Upper lobe of left lung (tissue), 6 donors: ENCODE results near the gene CRACDL. TPM values are rescaled to one million over a fixed set of nuclear protein-coding genes. Genes with fewer than 3 reads are reported as not detected.
A peak's percentile ranks its signal among the peaks of the same experiment; 100 is the strongest.

ENCODE experiments used
- ATAC-seq, 2 donors: fragments of 200-7000 bp; cut with Tn5 transposase; one replicate each; pipeline ENCODE4 v1.9.1; 2022; ENCODE audit warnings: mild to moderate bottlenecking in 2 of 2, moderate library complexity in 2 of 2; ENCODE audit not compliant: low FRiP score in 2 of 2
- DNase-seq, 2 donors: peaks; one replicate each; pipeline ENCODE4 v3.0.0-alpha.2; 2019 to 2020
- H3K27ac ChIP-seq, 4 donors: fragments of 200-600 bp; sonication (generic); one replicate each; pipeline ENCODE4 v1.5.1; 2016 to 2019
- H3K27me3 ChIP-seq, 4 donors: fragments of 200-600 bp; sonication (generic); one replicate each; pipeline ENCODE4 v1.5.1; 2017 to 2019
- H3K36me3 ChIP-seq, 4 donors: fragments of 200-600 bp; sonication (generic); one replicate each; pipeline ENCODE4 v1.5.1; 2016 to 2019
- H3K4me1 ChIP-seq, 4 donors: fragments of 200-600 bp; sonication (generic); one replicate each; pipeline ENCODE4 v1.5.1; 2018 to 2019
- H3K4me3 ChIP-seq, 4 donors: fragments of 200-600 bp; sonication (generic); one replicate each; pipeline ENCODE4 v1.5.1; 2017 to 2019; ENCODE audit warnings: mild to moderate bottlenecking in 2 of 4, moderate library complexity in 1 of 4
- H3K9me3 ChIP-seq, 4 donors: fragments of 200-600 bp; sonication (generic); one replicate each; pipeline ENCODE4 v1.5.1; 2018 to 2019
- CTCF ChIP-seq, 6 experiments: fragments of 450-650 bp in 4 of 6; fragments of 200-600 bp in 2 of 6; sonication (generic) in 2 of 6; IDR thresholded peaks; one replicate each; pipeline ENCODE4 v1.5.1; 2016 to 2019; ENCODE audit warnings: antibody characterized with exemption in 6 of 6
- EP300 ChIP-seq, 4 donors: sonication (generic); formaldehyde crosslinking; IDR thresholded peaks; one replicate each; pipeline ENCODE4 v1.5.1; 2017; ENCODE audit warnings: antibody characterized with exemption in 4 of 4, control low read depth in 2 of 4
- POLR2A ChIP-seq, 4 donors: fragments of 450-650 bp; IDR thresholded peaks; one replicate each; pipeline ENCODE4 v1.5.1; 2016 to 2017; ENCODE audit warnings: antibody characterized with exemption in 4 of 4, mild to moderate bottlenecking in 2 of 4
- POLR2AphosphoS5 ChIP-seq, 2 donors: sonication (generic); formaldehyde crosslinking; IDR thresholded peaks; one replicate each; pipeline ENCODE4 v1.5.1; 2017; ENCODE audit warnings: antibody characterized with exemption in 2 of 2
- WGBS, 2 donors: methylation state at CpG; one replicate each; pipeline ENCODE4 v1.1.5; 2017 to 2018; 5-methylcytosine and 5-hydroxymethylcytosine counted together
- total RNA-seq, 6 donors: library from RNA; depleted of rRNA in 4 of 6; stranded (reverse); fragments of >200 nt in 4 of 6; gene quantifications; one replicate each; pipeline versions ENCODE4 v1.1.0 to v1.2.1, GENCODE V29; 2016 to 2021
- donor health status: DM: no; HTN: no; CAD: no; lungs with moderate emphysema.
- donor health status: DM: no; HTN: yes; CAD: no; lungs with severe emphysema.

Gene CRACDL
- total RNA-seq, 6 donors from 2014 or later, result 14.6 to 33.4 (median 20.2) TPM

GRCh38 chr2:98811766-98812165 lies 124.3 kb downstream of the CRACDL start:
- H3K27ac ChIP-seq, result no peak overlapping the region
- H3K9me3 ChIP-seq, result no peaks in the 10 kb centered on the region
- ATAC-seq (no peak), DNase-seq (no peak)
- peaks cover 6 to 25% (median 17%) of the 10 kb centered on the region in 4 donors for H3K4me1 ChIP-seq
- TF ChIP-seq POLR2A (IDR thresholded peaks at IDR 0.05) (no peak), EP300 (IDR thresholded peaks at IDR 0.05) (no peak), CTCF (IDR thresholded peaks at IDR 0.05) (no peak), POLR2AphosphoS5 (IDR thresholded peaks at IDR 0.05) (no peak)
- H3K36me3 ChIP-seq, result peaks cover 0 to 3% (median 0%) of the 10 kb centered on the region in 4 donors
- 96 to 97% methylated on average over 2 of the region's 2 CpGs for WGBS, 2 donors
- no peak overlapping the region for H3K4me3 ChIP-seq
- H3K27me3 ChIP-seq, result no peaks in the 10 kb centered on the region

GRCh38 chr2:98810588-98810928 lies 125.5 kb downstream of the CRACDL start:
- WGBS, 2 donors, result 54 to 58% methylated on average over 3 of the region's 3 CpGs
- ATAC-seq, result no peak
- TF ChIP-seq POLR2AphosphoS5 (IDR thresholded peaks at IDR 0.05) (no peak), EP300 (IDR thresholded peaks at IDR 0.05) (no peak), POLR2A (IDR thresholded peaks at IDR 0.05) (no peak), CTCF (IDR thresholded peaks at IDR 0.05) (no peak)

GRCh38 chr2:98809878-98810587 lies 126.0 kb downstream of the CRACDL start:
- TF ChIP-seq POLR2AphosphoS5 (IDR thresholded peaks at IDR 0.05) (no peak), EP300 (IDR thresholded peaks at IDR 0.05) (no peak), POLR2A (IDR thresholded peaks at IDR 0.05) (no peak)
- Histone ChIP-seq H3K27me3 (no peaks in the 10 kb centered on the region), H3K4me3 (no peak overlapping the region), H3K36me3 (no peaks in the 10 kb centered on the region), H3K27ac (peak overlapping the region in 1 of 4 donors; percentile 53), H3K9me3 (no peaks in the 10 kb centered on the region), H3K4me1 (peaks cover 23 to 42% (median 34%) of the 10 kb centered on the region in 4 donors)
- WGBS, 2 donors, result 62 to 64% methylated on average over 7 of the region's 7 CpGs
- ATAC-seq (no peak), DNase-seq (no peak)

More at GRCh38 chr2:98810588-98810928, 125.5 kb downstream of the CRACDL start:
- H3K9me3 ChIP-seq, result no peaks in the 10 kb centered on the region
- no peaks in the 10 kb centered on the region for H3K27me3 ChIP-seq
- H3K27ac ChIP-seq, result no peak overlapping the region
- no peak overlapping the region for H3K4me3 ChIP-seq
- no peaks in the 10 kb centered on the region for H3K36me3 ChIP-seq
- no peak for DNase-seq
- peaks cover 18 to 37% (median 29%) of the 10 kb centered on the region in 4 donors for H3K4me1 ChIP-seq

GRCh38 chr2:98809116-98809515 lies 126.9 kb downstream of the CRACDL start:
- peak overlapping the region in 2 of 4 donors; percentile 10 to 53 for H3K27ac ChIP-seq
- H3K4me3 ChIP-seq, result no peak overlapping the region
- DNase-seq (no peak), ATAC-seq (no peak)
- H3K9me3 ChIP-seq, result no peaks in the 10 kb centered on the region
- 86 to 94% methylated on average over 3 to 4 of the region's 4 CpGs for WGBS, 2 donors
- H3K4me1 ChIP-seq, result peaks cover 28 to 50% (median 38%) of the 10 kb centered on the region in 4 donors
- TF ChIP-seq EP300 (IDR thresholded peaks at IDR 0.05) (no peak), CTCF (IDR thresholded peaks at IDR 0.05) (no peak), POLR2A (IDR thresholded peaks at IDR 0.05) (no peak), POLR2AphosphoS5 (IDR thresholded peaks at IDR 0.05) (no peak)
- no peaks in the 10 kb centered on the region for H3K27me3 ChIP-seq
- no peaks in the 10 kb centered on the region for H3K36me3 ChIP-seq

- peak overlapping the region in 2 of 4 donors; percentile 53 to 87 for H3K27ac ChIP-seq
- ATAC-seq (no peak), DNase-seq (no peak)
- H3K27me3 ChIP-seq, result no peaks in the 10 kb centered on the region
- no peaks in the 10 kb centered on the region for H3K9me3 ChIP-seq
- 91 to 96% methylated on average over 3 of the region's 3 CpGs for WGBS, 2 donors
- no peak overlapping the region for H3K4me3 ChIP-seq
- peaks cover 28 to 50% (median 38%) of the 10 kb centered on the region in 4 donors for H3K4me1 ChIP-seq
- no peaks in the 10 kb centered on the region for H3K36me3 ChIP-seq
- no peak for TF ChIP-seq EP300 (IDR thresholded peaks at IDR 0.05)
- no peak for TF ChIP-seq CTCF (IDR thresholded peaks at IDR 0.05)
- no peak for TF ChIP-seq POLR2AphosphoS5 (IDR thresholded peaks at IDR 0.05)
- TF ChIP-seq POLR2A (IDR thresholded peaks at IDR 0.05), result no peak
Observed at GRCh38 chr2:98808546-98808945, 127.5 kb downstream of the CRACDL start.
